ENCODE measurements around the gene CCDC138. TPM values are rescaled to one million over a fixed set of nuclear protein-coding genes. Genes with fewer than 3 reads are reported as not detected.
A peak's percentile ranks its signal among the peaks of the same experiment; 100 is the strongest.

The CCDC138 gene
- total RNA-seq, 4 donors from 2014 or later: 0.58 to 1.8 (median 1.2) TPM

GRCh38 chr2:108910541-108911396 is 124.2 kb downstream of the CCDC138 start:
- Histone ChIP-seq H3K4me3 (no peak overlapping the region), H3K4me1 (peaks cover 0 to 2% (median 0%) of the 10 kb centered on the region in 4 donors), H3K9me3 (no peaks in the 10 kb centered on the region), H3K27ac (replicated peaks in 1 of 4) (no peak overlapping the region), H3K27me3 (no peaks in the 10 kb centered on the region), H3K36me3 (no peaks in the 10 kb centered on the region)
- WGBS: 90% methylated on average over 13 of the region's 20 CpGs
- peak; percentile 72 for DNase-seq (ENCODE audit: extremely low spot score)
- TF ChIP-seq CTCF (IDR thresholded peaks at IDR 0.05) (no peak), POLR2A (IDR thresholded peaks at IDR 0.05; ENCODE audit: low read depth) (no peak), POLR2AphosphoS5 (IDR thresholded peaks at IDR 0.05) (no peak), EP300 (IDR thresholded peaks at IDR 0.05) (no peak)
- intact Hi-C loops (cut with DNase I): loop anchor here (5.0 kb wide), 1 partner anchor 42 kb away; no protein-coding TSS in a partner anchor

DNA sequence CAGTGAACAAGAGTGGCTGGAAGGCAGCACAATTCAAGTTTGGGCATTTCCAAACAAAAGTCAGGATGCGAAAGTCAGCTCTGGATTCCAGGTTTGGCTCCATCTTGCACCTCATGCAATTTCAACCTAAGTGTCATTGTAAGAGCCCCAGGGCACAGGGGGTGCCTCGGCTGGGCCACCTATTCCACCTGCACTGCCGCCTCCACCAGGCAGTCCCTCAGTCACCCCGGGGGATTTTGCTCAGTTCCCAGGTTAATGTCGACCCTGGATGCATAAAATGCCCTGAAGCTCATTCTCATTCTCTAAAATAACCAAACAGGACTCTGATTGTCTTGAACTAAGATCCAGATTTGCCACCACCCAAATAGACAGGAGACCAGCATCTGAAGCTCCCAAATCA is 124.8 kb downstream of the CCDC138 start:
- Histone ChIP-seq H3K36me3 (no peaks in the 10 kb centered on the region), H3K27me3 (no peaks in the 10 kb centered on the region), H3K27ac (replicated peaks in 1 of 4) (no peak overlapping the region), H3K4me3 (no peak overlapping the region), H3K4me1 (peaks cover 0 to 3% (median under 1%) of the 10 kb centered on the region in 4 donors), H3K9me3 (no peaks in the 10 kb centered on the region)
- TF ChIP-seq EP300 (IDR thresholded peaks at IDR 0.05) (no peak), POLR2AphosphoS5 (IDR thresholded peaks at IDR 0.05) (no peak), CTCF (IDR thresholded peaks at IDR 0.05) (no peak), POLR2A (IDR thresholded peaks at IDR 0.05; ENCODE audit: low read depth) (no peak)
- 86% methylated on average over 5 of the region's 5 CpGs for WGBS
- DNase-seq (ENCODE audit: extremely low spot score): peak; percentile 57
- intact Hi-C loops (cut with DNase I): loop anchor here (5.0 kb wide), 1 partner anchor 41 kb away; no protein-coding TSS in a partner anchor

- Histone ChIP-seq H3K27ac (replicated peaks in 1 of 4) (no peak overlapping the region), H3K27me3 (no peaks in the 10 kb centered on the region), H3K36me3 (no peaks in the 10 kb centered on the region), H3K9me3 (no peaks in the 10 kb centered on the region), H3K4me1 (peaks cover 0 to 9% (median 5%) of the 10 kb centered on the region in 4 donors), H3K4me3 (no peak overlapping the region)
- intact Hi-C loops (cut with DNase I): loop anchor here (5.0 kb wide), 1 partner anchor 40 kb away; no protein-coding TSS in a partner anchor
- 90% methylated on average over 17 of the region's 21 CpGs for WGBS
- TF ChIP-seq POLR2AphosphoS5 (IDR thresholded peaks at IDR 0.05) (no peak), POLR2A (IDR thresholded peaks at IDR 0.05; ENCODE audit: low read depth) (no peak), CTCF (IDR thresholded peaks at IDR 0.05) (no peak), EP300 (IDR thresholded peaks at IDR 0.05) (no peak)
- peak; percentile 80 for DNase-seq (ENCODE audit: extremely low spot score)
Observed at GRCh38 chr2:108911807-108912628, 125.4 kb downstream of the CCDC138 start.

DNA sequence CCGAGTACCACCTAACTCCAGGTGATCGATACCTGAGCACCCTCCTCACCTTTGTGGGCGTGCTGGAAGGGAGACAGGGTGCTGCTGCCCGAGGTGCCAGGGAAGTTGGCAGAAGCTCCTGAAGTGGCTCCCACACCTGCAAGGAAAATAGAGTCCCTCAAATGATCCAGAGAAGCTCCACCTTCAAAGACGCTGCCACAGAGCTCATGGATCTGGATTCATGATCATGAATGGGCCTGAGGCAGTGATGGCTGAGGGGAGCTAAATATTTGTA is 126.0 kb downstream of the CCDC138 start:
- DNase-seq (ENCODE audit: extremely low spot score): no peak
- WGBS: 92% methylated on average over 5 of the region's 5 CpGs
- no peak overlapping the region for H3K27ac ChIP-seq (replicated peaks in 1 of 4)
- intact Hi-C loops (cut with DNase I): loop anchor here (5.0 kb wide), 1 partner anchor 40 kb away; no protein-coding TSS in a partner anchor
- no peaks in the 10 kb centered on the region for H3K36me3 ChIP-seq
- TF ChIP-seq EP300 (IDR thresholded peaks at IDR 0.05): no peak
- no peak for TF ChIP-seq POLR2AphosphoS5 (IDR thresholded peaks at IDR 0.05)
- TF ChIP-seq POLR2A (IDR thresholded peaks at IDR 0.05; ENCODE audit: low read depth): no peak
- TF ChIP-seq CTCF (IDR thresholded peaks at IDR 0.05): no peak
- no peaks in the 10 kb centered on the region for H3K27me3 ChIP-seq
- peaks cover 0 to 14% (median 10%) of the 10 kb centered on the region in 4 donors for H3K4me1 ChIP-seq
- H3K9me3 ChIP-seq: no peaks in the 10 kb centered on the region
- no peak overlapping the region for H3K4me3 ChIP-seq
